HepG2 (cell line): ENCODE data around the gene CABLES2.

ENCODE experiments used
- PAX8 ChIP-seq: sonication (generic); formaldehyde crosslinking; IDR thresholded peaks from 2 replicates; pipeline ENCODE4 v1.8.0; 2022; ENCODE audit warnings: mild to moderate bottlenecking, missing genetic modification reagents, borderline replicate concordance
- SMAD1 ChIP-seq: sonication (generic); formaldehyde crosslinking; IDR thresholded peaks from 2 replicates; pipeline ENCODE4 v1.4.0; 2020; ENCODE audit warnings: missing genetic modification reagents, low read depth, mild to moderate bottlenecking, borderline replicate concordance
- ZMYM2 ChIP-seq: sonication (generic); formaldehyde crosslinking; IDR thresholded peaks from 2 replicates; pipeline ENCODE4 v1.8.0; 2022; ENCODE audit warnings: mild to moderate bottlenecking, missing genetic modification reagents
- ZNF121 ChIP-seq: sonication (generic); formaldehyde crosslinking; IDR thresholded peaks from 2 replicates; pipeline ENCODE4 v1.5.0; 2020; ENCODE audit warnings: mild to moderate bottlenecking, missing genetic modification reagents
- TF ChIP-seq, protein P1 (sequence below), 2 experiments: IDR thresholded peaks; 2 replicates each; pipeline ENCODE4 v1.6.1; 2011 to 2012; ENCODE audit warnings: low read length in 2 of 2, borderline replicate concordance in 1 of 2, low read depth in 1 of 2, mild to moderate bottlenecking in 1 of 2, moderate library complexity in 1 of 2
- TF ChIP-seq, protein P2 (sequence below): sonication (generic); formaldehyde crosslinking; IDR thresholded peaks from 2 replicates; pipeline ENCODE4 v1.5.0; 2020; ENCODE audit warnings: mild to moderate bottlenecking, missing genetic modification reagents, moderate library complexity
- TF ChIP-seq, protein P3 (sequence below): sonication (generic); formaldehyde crosslinking; IDR thresholded peaks from 2 replicates; pipeline ENCODE4 v1.8.0; 2022; ENCODE audit warnings: low read depth, missing genetic modification reagents

DNA sequence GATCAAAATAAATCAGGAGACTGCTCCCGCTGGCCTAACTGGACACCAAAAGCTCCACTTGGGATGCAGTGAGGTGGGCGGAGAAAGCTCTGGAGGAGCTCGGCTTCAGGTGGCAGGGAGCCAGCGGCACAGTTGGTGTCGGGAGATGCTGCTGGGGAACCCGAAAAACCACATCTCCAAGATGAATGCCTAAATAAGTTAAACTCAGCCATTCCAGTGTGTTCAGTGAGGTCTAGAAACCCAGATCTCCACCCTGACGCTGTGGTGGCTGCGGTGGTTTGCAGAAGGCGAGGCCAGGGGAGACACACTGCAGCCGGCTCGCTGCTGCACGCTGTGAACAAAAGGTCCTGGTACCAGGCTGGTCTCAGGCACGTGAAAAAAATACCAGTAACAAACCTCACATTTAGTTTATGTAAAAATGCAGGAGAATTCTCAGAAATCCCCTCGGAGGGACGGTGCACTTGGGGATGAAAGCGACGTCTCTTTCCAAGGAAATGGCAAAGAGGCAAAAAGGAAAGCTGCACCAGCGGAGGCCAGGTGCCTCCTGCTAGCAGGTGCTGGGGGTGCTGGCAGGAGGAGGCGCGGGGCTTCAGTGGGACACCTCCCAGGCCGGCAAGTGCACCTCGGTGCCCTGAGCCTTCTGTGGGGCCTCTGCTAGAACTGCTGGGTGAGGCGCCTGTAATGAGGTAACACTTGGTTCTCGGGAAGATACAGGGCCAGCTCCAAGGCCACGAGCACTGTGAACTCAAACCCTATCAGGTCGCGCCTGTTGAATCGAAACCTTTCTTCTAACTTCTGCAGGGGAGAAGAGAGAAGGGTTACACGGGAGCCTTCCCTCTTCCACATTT is 16.5 kb downstream of the CABLES2 start:
- TF ChIP-seq, protein P1, sequence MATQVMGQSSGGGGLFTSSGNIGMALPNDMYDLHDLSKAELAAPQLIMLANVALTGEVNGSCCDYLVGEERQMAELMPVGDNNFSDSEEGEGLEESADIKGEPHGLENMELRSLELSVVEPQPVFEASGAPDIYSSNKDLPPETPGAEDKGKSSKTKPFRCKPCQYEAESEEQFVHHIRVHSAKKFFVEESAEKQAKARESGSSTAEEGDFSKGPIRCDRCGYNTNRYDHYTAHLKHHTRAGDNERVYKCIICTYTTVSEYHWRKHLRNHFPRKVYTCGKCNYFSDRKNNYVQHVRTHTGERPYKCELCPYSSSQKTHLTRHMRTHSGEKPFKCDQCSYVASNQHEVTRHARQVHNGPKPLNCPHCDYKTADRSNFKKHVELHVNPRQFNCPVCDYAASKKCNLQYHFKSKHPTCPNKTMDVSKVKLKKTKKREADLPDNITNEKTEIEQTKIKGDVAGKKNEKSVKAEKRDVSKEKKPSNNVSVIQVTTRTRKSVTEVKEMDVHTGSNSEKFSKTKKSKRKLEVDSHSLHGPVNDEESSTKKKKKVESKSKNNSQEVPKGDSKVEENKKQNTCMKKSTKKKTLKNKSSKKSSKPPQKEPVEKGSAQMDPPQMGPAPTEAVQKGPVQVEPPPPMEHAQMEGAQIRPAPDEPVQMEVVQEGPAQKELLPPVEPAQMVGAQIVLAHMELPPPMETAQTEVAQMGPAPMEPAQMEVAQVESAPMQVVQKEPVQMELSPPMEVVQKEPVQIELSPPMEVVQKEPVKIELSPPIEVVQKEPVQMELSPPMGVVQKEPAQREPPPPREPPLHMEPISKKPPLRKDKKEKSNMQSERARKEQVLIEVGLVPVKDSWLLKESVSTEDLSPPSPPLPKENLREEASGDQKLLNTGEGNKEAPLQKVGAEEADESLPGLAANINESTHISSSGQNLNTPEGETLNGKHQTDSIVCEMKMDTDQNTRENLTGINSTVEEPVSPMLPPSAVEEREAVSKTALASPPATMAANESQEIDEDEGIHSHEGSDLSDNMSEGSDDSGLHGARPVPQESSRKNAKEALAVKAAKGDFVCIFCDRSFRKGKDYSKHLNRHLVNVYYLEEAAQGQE (IDR thresholded peaks at IDR 0.05; ENCODE audit: borderline replicate concordance in 1 of 2, low read depth in 1 of 2, low read length in 2 of 2) = no peak
- TF ChIP-seq, protein P2, sequence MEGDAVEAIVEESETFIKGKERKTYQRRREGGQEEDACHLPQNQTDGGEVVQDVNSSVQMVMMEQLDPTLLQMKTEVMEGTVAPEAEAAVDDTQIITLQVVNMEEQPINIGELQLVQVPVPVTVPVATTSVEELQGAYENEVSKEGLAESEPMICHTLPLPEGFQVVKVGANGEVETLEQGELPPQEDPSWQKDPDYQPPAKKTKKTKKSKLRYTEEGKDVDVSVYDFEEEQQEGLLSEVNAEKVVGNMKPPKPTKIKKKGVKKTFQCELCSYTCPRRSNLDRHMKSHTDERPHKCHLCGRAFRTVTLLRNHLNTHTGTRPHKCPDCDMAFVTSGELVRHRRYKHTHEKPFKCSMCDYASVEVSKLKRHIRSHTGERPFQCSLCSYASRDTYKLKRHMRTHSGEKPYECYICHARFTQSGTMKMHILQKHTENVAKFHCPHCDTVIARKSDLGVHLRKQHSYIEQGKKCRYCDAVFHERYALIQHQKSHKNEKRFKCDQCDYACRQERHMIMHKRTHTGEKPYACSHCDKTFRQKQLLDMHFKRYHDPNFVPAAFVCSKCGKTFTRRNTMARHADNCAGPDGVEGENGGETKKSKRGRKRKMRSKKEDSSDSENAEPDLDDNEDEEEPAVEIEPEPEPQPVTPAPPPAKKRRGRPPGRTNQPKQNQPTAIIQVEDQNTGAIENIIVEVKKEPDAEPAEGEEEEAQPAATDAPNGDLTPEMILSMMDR = no peak
- TF ChIP-seq SMAD1 (no peak), ZNF121 (CRISPR knock-in tag) (no peak), ZMYM2 (CRISPR knock-in tag) (no peak), PAX8 (no peak)
- TF ChIP-seq, protein P3, sequence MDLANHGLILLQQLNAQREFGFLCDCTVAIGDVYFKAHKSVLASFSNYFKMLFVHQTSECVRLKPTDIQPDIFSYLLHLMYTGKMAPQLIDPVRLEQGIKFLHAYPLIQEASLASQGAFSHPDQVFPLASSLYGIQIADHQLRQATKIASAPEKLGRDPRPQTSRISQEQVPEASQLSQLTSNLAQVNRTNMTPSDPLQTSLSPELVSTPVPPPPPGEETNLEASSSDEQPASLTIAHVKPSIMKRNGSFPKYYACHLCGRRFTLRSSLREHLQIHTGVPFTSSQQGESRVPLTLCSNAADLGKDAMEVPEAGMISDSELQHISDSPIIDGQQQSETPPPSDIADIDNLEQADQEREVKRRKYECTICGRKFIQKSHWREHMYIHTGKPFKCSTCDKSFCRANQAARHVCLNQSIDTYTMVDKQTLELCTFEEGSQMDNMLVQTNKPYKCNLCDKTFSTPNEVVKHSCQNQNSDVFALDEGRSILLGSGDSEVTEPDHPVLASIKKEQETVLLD (CRISPR knock-in tag) = no peak
